IPS-18a (cell line): ENCODE measurements around the gene UGT3A2.
"Not testable (repeated sequence)": the region's sequence is repeated elsewhere in the genome, so short reads cannot be mapped to it uniquely, and the experiment has no call there.

Experiments
- H3K27ac ChIP-seq: one replicate; pipeline ENCODE4 v1.5.1; 2013; ENCODE audit warnings: low read length
- H3K27me3 ChIP-seq: one replicate; pipeline ENCODE4 v1.6.1; 2013; ENCODE audit warnings: mild to moderate bottlenecking, low read length; ENCODE audit not compliant: control insufficient read depth, insufficient read depth
- H3K36me3 ChIP-seq: one replicate; pipeline ENCODE4 v1.6.1; 2013; ENCODE audit warnings: low read depth, low read length; ENCODE audit not compliant: control insufficient read depth
- H3K4me1 ChIP-seq: one replicate; pipeline ENCODE4 v1.6.1; 2013; ENCODE audit warnings: low read depth, low read length; ENCODE audit not compliant: control insufficient read depth
- H3K4me3 ChIP-seq: one replicate; pipeline ENCODE4 v1.5.1; 2013; ENCODE audit warnings: low read length
- H3K9ac ChIP-seq: one replicate; pipeline ENCODE4 v1.6.1; 2013; ENCODE audit warnings: mild to moderate bottlenecking, low read length, moderate library complexity
- H3K9me3 ChIP-seq: one replicate; pipeline ENCODE4 v1.6.1; 2013; ENCODE audit warnings: low read depth, low read length; ENCODE audit not compliant: control insufficient read depth

UGT3A2 gene

DNA sequence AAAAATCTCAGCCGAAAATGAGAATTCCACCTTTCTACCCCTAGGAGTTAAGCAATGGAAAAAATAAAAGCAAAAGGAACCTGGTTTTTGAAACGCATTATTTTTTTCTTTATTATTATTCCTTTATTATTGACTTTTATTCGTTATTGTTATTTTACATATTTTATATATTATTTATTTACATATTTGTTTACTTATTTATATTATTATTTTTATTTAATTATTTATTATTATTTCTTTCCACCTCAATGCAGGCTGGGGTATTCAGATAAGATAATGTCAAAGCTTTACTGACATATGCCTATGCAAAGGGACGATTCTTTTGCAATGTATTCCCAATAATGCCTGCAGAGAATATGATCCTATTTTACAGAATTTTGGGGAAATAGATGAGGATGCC, 16.7 kb downstream of the UGT3A2 start:
- Histone ChIP-seq H3K9me3 (no peaks in the 10 kb centered on the region), H3K4me1 (no peaks in the 10 kb centered on the region), H3K27me3 (no peaks in the 10 kb centered on the region), H3K27ac (no peak overlapping the region), H3K4me3 (no peak overlapping the region), H3K9ac (no peak overlapping the region), H3K36me3 (no peaks in the 10 kb centered on the region)

DNA sequence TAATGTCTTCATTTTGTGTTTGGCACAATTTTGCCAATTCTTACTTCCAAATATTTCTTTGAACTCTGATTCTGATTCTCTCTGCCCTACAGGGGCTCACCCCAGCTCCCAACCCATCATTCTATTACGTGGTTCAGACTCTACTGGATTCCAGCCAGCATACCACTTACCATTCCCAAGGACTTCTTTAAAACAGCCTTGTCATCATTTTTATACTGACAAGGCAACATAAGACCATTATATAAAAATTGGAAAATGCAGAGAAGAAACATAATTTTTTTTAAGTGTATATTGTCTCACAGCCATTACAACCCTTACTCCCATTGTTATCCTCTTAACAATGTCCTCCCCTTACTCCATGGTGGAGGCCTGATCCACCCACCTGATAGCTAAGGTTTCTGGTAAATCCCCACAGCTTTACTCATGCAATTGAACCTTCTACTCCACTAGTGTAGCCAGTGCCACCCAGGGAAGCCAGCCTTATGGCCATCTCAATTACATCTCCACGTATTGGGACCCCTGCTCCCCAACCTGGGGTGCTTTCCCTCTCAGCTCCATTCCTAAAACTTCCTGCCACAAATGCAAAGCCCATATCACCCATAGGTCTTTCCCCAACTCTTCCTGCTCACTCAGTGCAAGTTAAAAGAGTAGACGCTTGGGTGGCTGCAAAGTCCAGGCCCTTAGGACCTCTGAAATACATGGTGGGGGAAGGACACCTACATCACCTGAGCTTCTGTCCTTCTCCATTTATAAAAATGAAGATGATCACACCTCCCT, 19.1 kb downstream of the UGT3A2 start:
- no peaks in the 10 kb centered on the region for H3K36me3 ChIP-seq
- no peak overlapping the region for H3K4me3 ChIP-seq
- H3K9me3 ChIP-seq = no peaks in the 10 kb centered on the region
- no peak overlapping the region for H3K9ac ChIP-seq
- no peaks in the 10 kb centered on the region for H3K4me1 ChIP-seq
- H3K27ac ChIP-seq = no peak overlapping the region
- no peaks in the 10 kb centered on the region for H3K27me3 ChIP-seq

DNA sequence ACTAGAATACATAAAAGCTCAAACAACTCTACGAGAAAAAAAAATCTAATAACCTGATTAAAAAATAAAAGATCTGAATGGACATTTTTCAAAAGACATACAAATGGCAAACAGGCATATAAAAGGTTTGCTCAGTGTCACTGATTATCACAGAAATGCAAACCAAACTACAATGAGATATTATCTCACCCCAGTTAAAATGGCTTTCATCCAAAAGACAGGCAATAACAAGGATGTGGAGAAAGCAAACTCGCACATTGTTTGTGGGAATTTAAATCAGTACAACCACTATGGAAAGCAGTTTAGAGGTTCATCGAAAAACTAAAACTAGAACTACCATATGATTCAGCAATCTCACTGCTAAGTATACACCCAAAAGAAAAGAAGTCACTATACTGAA, 20.8 kb downstream of the UGT3A2 start:
- Histone ChIP-seq H3K27ac (no peak overlapping the region), H3K4me1 (peaks cover 3% of the 10 kb centered on the region), H3K4me3 (no peak overlapping the region), H3K9ac (no peak overlapping the region), H3K36me3 (no peaks in the 10 kb centered on the region), H3K9me3 (no peaks in the 10 kb centered on the region), H3K27me3 (no peaks in the 10 kb centered on the region)

DNA sequence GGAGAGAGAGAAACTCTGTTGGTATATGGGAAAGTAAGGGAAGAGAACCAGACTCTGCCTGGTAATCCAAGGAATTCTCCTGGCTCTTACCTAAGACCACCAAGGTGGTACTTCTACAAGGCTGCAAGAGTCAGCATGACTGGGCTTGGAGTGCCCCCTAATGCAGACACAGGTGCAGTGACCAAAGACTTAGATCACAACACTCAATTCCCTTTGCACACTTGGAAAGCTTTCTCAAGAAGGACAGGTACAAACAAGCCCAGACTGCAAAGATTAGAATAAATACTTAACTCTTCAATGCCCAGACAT, 25.2 kb downstream of the UGT3A2 start:
- Histone ChIP-seq H3K4me3 (no peak overlapping the region), H3K9ac (no peak overlapping the region), H3K27me3 (no peaks in the 10 kb centered on the region), H3K36me3 (no peaks in the 10 kb centered on the region), H3K4me1 (peaks cover 3% of the 10 kb centered on the region), H3K27ac (no peak overlapping the region), H3K9me3 (no peaks in the 10 kb centered on the region)

DNA sequence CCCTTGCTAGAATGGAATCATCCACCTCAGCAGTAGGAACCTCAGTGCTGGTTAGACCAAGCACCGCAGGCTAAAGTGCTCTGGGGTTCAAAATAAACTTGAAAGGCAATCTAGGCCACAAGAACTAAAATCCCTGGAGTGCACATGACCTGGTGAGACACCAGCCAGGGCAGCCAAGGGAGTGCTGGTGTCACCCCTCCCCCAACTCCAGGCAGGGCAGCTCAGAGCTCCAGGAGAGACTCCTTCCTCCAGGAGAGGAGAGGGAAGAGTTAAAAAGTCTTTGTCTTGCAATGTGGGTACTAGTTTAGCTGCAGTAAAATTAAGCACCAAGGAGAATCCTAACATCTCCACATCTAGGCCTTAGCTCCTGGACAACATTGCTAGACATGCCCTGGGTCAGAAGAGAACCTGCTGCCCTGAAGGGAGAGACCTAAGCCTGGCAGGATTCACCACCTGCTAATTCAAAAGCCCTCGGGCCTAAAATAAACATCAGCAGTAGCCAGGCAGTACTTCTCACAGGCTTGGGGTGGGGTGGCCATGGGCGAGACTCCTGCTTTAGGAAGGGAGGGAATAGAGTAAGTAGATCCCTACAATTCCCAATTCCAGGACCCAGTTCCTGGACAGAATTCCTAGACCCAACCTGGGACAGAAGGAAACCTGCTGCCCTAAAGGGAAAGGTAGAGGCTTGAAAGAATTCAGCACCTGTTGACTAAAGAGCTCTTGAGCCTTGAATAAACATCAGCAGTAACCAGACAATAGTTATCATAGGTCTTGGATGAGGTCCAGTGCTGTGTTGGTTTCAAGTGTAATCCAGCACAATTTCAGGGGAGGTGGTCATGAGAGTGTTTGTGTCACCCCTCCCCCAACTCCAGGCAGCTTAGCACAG, 25.8 kb downstream of the UGT3A2 start:
- Histone ChIP-seq H3K9ac (no peak overlapping the region), H3K4me1 (peaks cover 3% of the 10 kb centered on the region), H3K36me3 (no peaks in the 10 kb centered on the region), H3K4me3 (no peak overlapping the region), H3K27ac (no peak overlapping the region), H3K9me3 (no peaks in the 10 kb centered on the region), H3K27me3 (no peaks in the 10 kb centered on the region)

DNA sequence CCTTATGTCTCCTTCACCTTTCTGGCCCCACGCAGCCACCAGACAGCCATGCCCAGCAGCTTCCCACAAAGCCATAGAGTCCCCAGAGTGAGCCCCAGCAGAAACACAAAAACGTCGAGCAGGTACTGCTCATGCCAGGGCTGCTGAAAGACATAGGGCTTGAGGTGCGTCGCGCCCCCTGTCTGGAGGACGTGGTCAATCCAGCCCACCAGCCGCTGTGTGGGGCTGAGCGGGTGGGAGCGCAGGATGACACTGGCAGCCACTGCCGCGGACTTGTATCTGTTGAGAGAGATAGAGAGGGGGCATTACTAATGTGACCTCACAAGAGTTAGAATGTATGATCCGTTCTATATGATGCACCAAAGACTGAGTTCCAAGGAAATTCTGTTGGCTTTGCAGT, 31.0 kb downstream of the UGT3A2 start:
- Histone ChIP-seq H3K4me1 (no peaks in the 10 kb centered on the region), H3K36me3 (no peaks in the 10 kb centered on the region)

DNA sequence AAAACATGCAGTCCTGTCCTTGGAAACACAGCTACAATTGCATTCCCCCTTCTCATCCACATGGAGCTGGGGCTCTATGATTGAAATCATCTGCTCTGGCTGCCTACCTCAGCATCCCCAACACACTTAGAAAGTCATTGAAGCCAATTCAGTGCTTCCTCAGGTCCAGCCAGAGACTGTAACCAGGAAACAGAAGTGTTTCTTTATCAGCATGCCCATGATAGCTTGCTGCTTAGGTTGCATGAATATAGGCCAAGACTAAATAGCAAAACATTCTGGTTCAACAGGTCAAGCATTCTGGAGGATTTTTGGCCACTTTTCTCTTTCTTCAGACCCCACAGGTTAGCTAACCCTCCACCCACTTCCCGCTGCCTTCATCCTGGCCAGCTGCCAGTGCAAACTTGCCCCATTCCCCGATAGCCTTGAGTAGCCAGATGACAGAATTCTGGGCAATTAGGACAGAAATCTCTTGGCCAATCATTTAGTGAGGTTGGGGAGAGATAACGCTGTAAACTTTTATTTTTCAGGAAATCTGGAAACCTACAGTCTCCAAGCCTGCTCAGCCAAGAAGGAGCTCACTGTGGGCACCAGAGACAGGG, 32.0 kb downstream of the UGT3A2 start:
- not testable (repeated sequence) for H3K27ac ChIP-seq, H3K4me1 ChIP-seq, H3K27me3 ChIP-seq, H3K4me3 ChIP-seq, H3K36me3 ChIP-seq, H3K9me3 ChIP-seq, H3K9ac ChIP-seq

More for the DNA sequence above, 31.0 kb downstream of the UGT3A2 start:
- Histone ChIP-seq H3K9me3 (no peaks in the 10 kb centered on the region), H3K27ac (no peak overlapping the region), H3K9ac (no peak overlapping the region), H3K4me3 (no peak overlapping the region), H3K27me3 (no peaks in the 10 kb centered on the region)

DNA sequence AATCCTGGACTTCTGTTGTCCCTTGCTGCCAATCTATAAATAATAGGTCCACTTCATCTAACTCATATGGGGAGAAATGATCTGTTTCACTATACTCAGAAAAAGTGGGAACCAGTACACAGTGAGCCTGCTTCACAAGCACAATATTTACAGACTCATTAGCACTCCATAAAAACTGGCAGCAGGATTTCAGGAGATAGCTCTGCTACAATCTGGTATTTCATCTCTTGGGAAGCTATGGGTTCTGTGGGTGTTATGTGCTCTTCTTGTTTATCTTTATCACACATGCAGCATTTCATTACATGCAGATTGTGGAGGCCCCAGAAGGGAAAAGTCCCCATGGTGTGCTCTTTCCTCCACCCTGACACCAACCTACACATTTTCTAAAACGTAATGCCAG, 33.2 kb downstream of the UGT3A2 start:
- H3K27me3 ChIP-seq = no peaks in the 10 kb centered on the region
- H3K4me1 ChIP-seq = no peaks in the 10 kb centered on the region
- no peaks in the 10 kb centered on the region for H3K9me3 ChIP-seq
- no peaks in the 10 kb centered on the region for H3K36me3 ChIP-seq
- no peak overlapping the region for H3K4me3 ChIP-seq
- H3K27ac ChIP-seq = no peak overlapping the region
- H3K9ac ChIP-seq = no peak overlapping the region

DNA sequence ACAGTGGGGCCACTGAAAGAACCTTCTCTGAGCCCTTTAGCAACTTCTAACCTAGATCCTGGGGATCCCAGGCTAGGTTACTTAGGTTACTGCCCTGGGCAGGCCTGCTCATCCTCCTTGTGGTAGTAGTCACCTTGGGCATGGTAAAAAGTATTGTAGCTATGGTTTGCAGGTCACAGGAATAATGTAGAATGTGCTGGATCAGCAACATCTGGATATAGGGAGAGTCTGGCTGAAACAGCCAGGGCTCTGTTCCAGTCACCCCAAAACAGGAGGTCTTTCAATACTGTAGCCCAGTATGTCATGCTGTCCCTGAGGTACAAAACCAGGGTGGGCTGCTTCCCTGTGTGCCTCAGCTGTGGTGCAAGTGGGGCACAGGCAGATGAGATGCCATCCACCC, 33.6 kb downstream of the UGT3A2 start:
- Histone ChIP-seq H3K36me3 (no peaks in the 10 kb centered on the region), H3K9me3 (no peaks in the 10 kb centered on the region), H3K4me1 (no peaks in the 10 kb centered on the region), H3K27ac (no peak overlapping the region), H3K27me3 (no peaks in the 10 kb centered on the region), H3K4me3 (no peak overlapping the region), H3K9ac (no peak overlapping the region)

DNA sequence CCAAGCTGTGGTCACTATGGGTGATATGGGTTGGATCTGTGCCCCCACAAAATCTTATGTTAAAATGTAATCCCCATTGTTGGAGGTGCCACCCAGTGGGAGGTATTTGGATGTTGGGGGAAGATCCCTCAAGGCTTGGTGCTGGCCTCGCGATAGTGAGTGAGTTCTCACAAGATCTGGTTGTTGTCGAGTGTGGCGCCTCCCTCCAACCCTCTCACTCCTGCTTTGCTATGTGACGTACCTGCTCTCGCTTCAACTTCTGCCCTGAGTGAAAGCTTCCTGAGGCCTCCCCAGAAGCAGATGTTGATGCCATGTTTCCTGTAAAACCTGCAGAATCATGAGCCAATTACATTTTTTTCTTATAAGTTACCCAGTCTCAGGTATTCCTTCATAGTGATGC, 35.5 kb downstream of the UGT3A2 start:
- Histone ChIP-seq H3K9ac (no peak overlapping the region), H3K4me1 (no peaks in the 10 kb centered on the region), H3K9me3 (no peaks in the 10 kb centered on the region), H3K27ac (no peak overlapping the region), H3K36me3 (no peaks in the 10 kb centered on the region), H3K4me3 (no peak overlapping the region), H3K27me3 (no peaks in the 10 kb centered on the region)

DNA sequence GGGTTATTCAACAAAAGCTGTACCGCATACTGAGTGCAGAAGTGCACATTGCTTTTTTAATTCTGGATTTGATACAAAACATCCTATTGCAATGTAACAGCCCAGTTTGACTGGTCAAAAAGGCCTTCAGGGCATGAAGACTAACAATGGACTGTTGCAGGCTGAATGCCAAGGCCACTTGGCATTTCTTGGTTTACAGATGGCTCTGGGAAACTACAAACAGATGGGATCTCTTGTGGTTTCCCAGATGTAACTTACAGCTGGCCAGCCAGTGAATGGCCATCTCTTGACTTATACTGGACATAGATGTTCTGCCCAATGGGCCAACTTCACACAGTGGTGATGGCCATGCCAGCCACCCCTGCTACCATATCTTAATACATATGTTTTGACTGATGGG, 36.8 kb downstream of the UGT3A2 start:
- no peaks in the 10 kb centered on the region for H3K4me1 ChIP-seq
- H3K27me3 ChIP-seq = no peaks in the 10 kb centered on the region
- H3K9ac ChIP-seq = no peak overlapping the region
- H3K9me3 ChIP-seq = no peaks in the 10 kb centered on the region
- H3K36me3 ChIP-seq = no peaks in the 10 kb centered on the region
- H3K4me3 ChIP-seq = no peak overlapping the region
- no peak overlapping the region for H3K27ac ChIP-seq
